MV-4-11 (cell line): ENCODE data around the gene DBT.
A peak's percentile ranks its signal among the peaks of the same experiment; 100 is the strongest.
"Not testable (repeated sequence)": the region's sequence is repeated elsewhere in the genome, so short reads cannot be mapped to it uniquely, and the experiment has no call there.

ENCODE experiments used
- DNase-seq: peaks from one replicate; lab custom pipeline; 2025; lab: John Stamatoyannopoulos, UW

DBT gene

DNA sequence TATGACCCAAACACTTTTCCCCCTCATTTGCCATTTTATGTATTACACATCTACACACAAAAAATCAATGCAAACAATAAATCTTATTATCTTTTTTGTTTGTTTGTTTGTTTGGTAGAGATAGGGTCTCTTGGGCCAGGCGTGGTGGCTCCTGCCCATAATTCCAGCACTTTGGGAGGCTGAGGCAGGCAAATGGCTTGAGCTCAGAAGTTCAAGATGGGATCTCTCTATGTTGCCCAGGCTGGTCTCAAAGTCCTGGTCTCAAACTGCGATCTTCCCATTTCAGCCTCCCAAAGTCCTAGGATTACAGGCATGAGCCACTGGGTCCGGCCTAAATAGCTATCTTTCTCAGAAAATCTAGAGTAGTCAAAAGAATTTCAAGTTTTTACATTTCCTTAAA is 1.2 kb upstream of the DBT start:
- DNase-seq: no peak

- no peak for DNase-seq
These were observed 630 bp upstream of the DBT start for GRCh38 chr1:100250264-100250663.

- no peak for DNase-seq
These were observed 488 bp downstream of the DBT start for GRCh38 chr1:100249155-100249536.

DNA sequence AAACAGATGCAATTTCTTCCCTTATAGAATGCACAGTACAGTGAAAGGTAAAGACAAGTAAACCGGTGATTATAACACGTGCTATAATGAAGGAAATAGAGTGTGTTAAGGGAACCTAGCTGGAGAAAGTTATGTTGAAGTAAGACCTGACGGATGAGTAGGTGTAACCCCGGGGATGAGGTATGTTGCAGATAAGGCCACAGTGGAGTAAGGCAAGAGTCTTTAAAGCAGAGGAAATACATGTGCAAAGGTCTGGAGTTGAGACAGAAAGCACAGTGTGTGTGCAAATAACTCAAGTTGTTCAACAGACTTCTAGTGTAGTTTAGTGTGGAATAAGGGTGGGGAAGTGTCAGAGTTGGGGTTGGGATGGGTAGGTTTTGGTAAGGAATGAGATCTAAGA is 2.9 kb downstream of the DBT start:
- DNase-seq: no peak

GRCh38 chr1:100240631-100241030 is 9.0 kb downstream of the DBT start:
- no peak for DNase-seq

GRCh38 chr1:100239961-100240360 is 9.7 kb downstream of the DBT start:
- no peak for DNase-seq

DNA sequence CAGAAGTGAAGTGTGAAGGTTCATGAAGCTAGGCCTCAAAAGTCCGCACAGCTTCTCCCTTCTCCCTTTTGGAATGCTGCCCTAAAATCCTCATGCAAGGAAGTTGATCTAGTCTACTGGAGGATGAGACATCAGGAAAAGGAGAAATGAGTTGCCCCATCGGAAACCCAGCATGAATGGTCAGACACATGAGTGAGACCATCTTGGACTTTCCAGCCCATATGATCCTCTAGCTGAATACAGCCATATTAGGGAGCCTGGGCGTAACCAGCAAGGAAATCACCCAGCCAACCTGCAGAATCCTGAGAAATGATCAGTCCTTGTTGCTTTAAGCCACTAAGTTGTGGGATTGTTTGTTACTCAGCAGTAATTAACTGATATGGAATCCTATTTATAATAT is 12.5 kb downstream of the DBT start:
- no peak for DNase-seq

- DNase-seq: no peak
These were observed 15.2 kb downstream of the DBT start for GRCh38 chr1:100234432-100234831.

DNA sequence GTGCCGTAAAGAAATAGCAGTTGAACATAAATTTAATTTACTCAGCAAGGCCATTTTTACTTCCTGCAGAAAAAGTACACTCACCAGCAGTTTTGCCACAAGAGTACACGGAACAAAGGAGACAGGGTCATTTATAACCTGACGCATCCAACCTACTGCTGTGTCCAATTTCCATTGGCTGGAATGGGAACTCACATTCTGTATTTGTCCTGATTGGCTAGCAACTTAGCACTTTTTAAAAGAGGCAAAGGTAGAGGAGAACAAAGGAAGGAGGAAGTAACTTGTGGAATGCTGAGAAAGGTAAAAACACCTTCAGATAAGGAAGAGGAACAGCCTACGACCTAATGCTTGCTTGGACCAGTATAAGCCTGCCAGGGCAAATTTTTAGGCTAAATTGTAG is 16.1 kb downstream of the DBT start:
- DNase-seq: not testable (repeated sequence)

- no peak for DNase-seq
These were observed 17.5 kb downstream of the DBT start for GRCh38 chr1:100232156-100232555.

DNA sequence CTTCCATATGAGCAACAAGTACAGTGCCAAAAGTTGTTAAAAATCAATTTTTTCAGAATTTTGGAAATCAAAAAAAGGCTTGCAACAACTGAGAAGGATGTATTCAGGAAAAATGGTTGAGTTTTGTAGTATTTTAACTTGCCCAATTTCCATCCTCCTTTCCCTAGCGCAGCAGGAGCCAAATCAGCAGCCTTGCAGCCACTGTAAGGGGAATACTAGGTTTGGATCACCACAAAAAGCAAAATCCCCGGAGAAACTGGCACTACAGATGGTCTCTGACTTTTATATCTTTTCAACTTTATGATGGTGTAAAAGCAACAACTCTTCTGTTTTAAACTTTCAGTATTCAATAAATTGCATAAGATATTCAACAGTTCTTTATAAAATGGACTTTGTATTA is 17.9 kb downstream of the DBT start:
- DNase-seq: no peak

DNA sequence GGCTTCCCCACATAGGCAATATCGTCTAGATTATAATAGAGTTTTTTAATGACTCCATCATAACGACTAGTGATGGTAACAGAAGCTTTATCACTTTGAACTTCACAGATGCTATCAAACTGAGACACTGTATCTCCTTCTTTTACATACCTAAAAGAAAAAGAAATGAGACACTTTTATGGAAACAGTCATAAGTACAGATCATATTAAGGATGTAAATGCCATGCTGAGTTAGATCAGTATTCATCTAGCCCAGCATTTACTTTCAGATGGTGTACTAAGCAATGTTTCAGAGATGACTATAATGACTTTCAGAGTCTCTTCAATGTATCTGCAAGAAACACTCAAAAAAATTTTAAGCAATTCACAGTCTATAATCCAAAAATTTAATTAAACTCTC is 18.9 kb downstream of the DBT start:
- no peak for DNase-seq

GRCh38 chr1:100229681-100230443 is 19.8 kb downstream of the DBT start:
- DNase-seq: no peak

DNA sequence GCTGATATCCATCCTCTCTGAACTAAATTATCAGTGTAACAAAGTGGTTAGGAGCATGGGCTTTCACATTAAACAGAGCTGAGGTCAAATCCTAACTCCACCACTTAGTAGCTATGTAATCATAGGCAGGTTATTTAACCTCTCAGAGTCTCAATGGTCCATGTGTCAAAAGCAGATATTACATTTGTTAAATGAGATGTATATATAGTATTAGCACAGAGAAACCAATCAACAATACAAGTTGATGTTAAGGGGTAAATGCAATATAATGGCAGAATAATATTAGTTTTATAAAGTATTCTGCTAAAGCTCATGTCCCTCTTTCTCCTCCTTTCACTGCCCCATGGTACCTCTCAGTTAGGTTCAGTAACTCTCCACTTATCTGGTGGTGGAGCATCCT is 27.2 kb downstream of the DBT start:
- DNase-seq: no peak

GRCh38 chr1:100219883-100220282 is 29.8 kb downstream of the DBT start:
- peak; percentile 61 for DNase-seq

GRCh38 chr1:100219457-100219856 is 30.2 kb downstream of the DBT start:
- no peak for DNase-seq

DNA sequence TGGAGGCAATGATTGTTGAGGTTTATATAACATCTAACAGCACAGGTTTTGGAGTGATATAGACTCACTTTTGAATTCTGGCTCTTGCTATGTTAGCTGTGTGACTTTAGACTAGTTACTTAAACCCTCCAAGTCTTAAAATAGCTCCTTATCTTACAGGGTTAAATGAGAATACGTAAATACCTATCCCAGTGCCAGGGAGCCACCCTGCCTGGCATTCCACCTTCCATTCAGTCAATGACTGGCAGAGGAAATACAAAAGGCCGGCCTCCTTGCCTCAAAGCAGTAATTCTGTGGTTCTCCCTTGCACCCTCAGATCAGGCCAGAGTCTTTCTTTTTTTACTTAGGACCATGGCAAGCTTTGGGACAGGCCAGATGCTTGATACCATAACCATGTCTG is 31.8 kb downstream of the DBT start:
- no peak for DNase-seq

DNA sequence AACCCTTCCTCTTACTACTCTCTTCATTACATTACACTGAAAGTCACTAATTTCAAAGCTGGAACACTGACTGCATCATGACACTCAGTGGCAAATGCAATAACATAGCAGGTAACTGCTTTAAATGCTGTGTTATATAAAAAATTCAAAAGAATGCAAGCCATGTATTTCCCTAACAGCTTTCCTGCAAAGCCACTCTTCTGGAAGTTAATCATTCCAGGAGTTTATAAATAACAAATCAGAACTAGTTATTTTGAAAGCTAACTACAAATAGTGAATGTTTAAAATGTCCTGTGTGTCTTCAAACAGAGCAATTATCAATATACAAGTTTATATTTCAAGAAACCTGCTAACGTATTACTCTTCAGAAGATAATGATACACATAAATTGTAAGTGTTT is 34.5 kb downstream of the DBT start:
- no peak for DNase-seq

DNA sequence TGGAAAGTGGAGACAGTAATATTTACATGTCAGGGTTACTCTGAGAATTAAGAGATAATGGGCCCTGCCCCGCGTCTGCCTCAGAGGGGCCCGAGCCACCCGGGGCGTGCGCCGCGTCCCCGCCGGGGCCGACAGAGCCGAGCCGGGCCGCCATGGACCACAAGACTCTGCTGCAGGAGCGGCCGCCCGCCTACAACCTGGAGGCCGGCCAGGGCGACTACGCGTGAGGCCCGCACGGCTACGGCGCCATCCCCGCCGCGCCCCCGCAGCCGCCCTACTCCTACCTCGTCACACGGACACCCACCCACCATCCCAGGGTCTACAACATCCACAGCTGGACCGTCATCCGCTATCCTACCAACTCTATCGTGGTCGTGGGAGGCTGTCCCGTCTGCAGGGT is 36.5 kb downstream of the DBT start:
- no peak for DNase-seq

- DNase-seq: no peak
These were observed 43.3 kb downstream of the DBT start for GRCh38 chr1:100206301-100206700.

GRCh38 chr1:100205593-100205992 is 44.0 kb downstream of the DBT start:
- not testable (repeated sequence) for DNase-seq

DNA sequence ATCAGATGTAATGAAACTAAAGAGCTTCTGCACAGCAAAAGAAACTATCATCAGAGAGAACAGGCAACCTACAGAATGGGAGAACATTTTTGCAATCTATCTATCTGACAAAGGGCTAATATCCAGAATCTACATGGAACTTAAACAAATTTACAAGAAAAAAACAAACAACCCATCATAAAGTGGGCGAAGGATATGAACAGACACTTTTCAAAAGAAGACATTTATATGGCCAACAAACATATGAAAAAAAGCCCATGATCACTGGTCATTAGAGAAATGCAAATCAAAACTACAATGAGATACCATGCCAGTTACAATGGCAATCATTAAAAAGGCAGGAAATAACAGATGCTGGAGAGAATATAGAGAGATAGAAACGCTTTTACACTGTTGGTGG is 44.5 kb downstream of the DBT start:
- not testable (repeated sequence) for DNase-seq

DNA sequence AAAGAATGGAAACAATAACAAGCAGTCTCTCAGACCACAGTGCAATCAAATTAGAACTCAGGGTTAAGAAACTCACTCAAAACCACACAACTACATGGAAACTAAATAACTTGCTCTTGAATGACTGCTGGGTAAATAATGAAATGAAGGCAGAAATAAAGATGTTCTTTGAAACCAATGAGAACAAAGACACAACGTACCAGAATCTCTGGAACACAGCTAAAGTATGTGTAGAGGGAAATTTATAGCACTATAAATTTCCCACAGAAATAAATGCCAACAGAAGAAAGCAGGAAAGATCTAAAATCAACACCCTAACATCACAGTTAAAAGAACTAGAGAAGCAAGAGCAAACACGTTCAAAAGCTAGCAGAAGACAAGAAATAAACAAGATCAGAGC is 46.9 kb downstream of the DBT start:
- DNase-seq: not testable (repeated sequence)

DNA sequence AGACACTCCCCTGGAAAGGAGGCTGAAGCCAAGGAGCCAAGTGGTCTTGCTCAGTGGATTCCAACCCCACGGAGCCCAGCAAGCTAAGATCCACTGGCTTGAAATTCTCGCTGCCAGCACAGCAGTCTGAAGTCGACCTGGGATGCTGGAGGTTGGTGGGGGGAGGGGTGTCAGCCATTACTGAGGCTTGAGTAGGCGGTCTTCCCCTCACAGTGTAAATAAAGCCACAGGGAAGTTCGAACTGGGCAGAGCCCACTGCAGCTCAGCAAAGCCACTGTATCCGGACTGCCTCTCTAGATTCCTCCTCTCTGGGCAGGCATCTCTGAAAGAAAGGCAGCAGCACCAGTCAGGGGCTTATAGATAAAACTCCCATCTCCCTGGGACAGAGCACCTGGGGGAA is 49.6 kb downstream of the DBT start:
- not testable (repeated sequence) for DNase-seq
